AG08396 (cell line): ENCODE results near the gene TOP3A.
A peak's percentile ranks its signal among the peaks of the same experiment; 100 is the strongest.

Source experiments
- DNase-seq: peaks from one replicate; pipeline ENCODE4 v3.0.0; 2012; ENCODE audit warnings: low spot score, mixed read lengths

Gene TOP3A

GRCh38 chr17:18253947-18254821 lies 60.6 kb downstream of the TOP3A start:
- no peak for DNase-seq

- DNase-seq, result no peak
These were observed 61.5 kb downstream of the TOP3A start for GRCh38 chr17:18253187-18253884.

- no peak for DNase-seq
These were observed 62.6 kb downstream of the TOP3A start for GRCh38 chr17:18252160-18252559.

- DNase-seq, result no peak
These were observed 63.6 kb downstream of the TOP3A start for GRCh38 chr17:18251204-18251603.

GRCh38 chr17:18250708-18251107 lies 64.1 kb downstream of the TOP3A start:
- no peak for DNase-seq

GRCh38 chr17:18250259-18250658 lies 64.5 kb downstream of the TOP3A start:
- DNase-seq, result no peak

GRCh38 chr17:18248811-18249210 lies 66.0 kb downstream of the TOP3A start:
- no peak for DNase-seq

- peak; percentile 90 for DNase-seq
These were observed 66.5 kb downstream of the TOP3A start for GRCh38 chr17:18248300-18248731.

- no peak for DNase-seq
These were observed 67.2 kb downstream of the TOP3A start for GRCh38 chr17:18247613-18248001.

GRCh38 chr17:18246880-18247612 lies 67.7 kb downstream of the TOP3A start:
- peak; percentile 64 for DNase-seq

GRCh38 chr17:18246109-18246725 lies 68.6 kb downstream of the TOP3A start:
- DNase-seq, result no peak

GRCh38 chr17:18245038-18245776 lies 69.6 kb downstream of the TOP3A start:
- no peak for DNase-seq

- DNase-seq, result no peak
These were observed 73.4 kb downstream of the TOP3A start for GRCh38 chr17:18241229-18241871.

GRCh38 chr17:18240449-18240848 lies 74.3 kb downstream of the TOP3A start:
- no peak for DNase-seq

- no peak for DNase-seq
These were observed 76.5 kb downstream of the TOP3A start for GRCh38 chr17:18238299-18238698.

- DNase-seq, result no peak
These were observed 77.3 kb downstream of the TOP3A start for GRCh38 chr17:18237461-18237860.

GRCh38 chr17:18236494-18236893 lies 78.3 kb downstream of the TOP3A start:
- no peak for DNase-seq

- no peak for DNase-seq
These were observed 79.0 kb downstream of the TOP3A start for GRCh38 chr17:18235743-18236256.

- DNase-seq, result no peak
These were observed 79.9 kb downstream of the TOP3A start for GRCh38 chr17:18234853-18235380.

- no peak for DNase-seq
These were observed 80.8 kb downstream of the TOP3A start for GRCh38 chr17:18233803-18234518.
